HepG2 (cell line): ENCODE measurements around the gene SEMA4B. TPM values are rescaled to one million over a fixed set of nuclear protein-coding genes. Genes with fewer than 3 reads are reported as not detected.
A peak's percentile ranks its signal among the peaks of the same experiment; 100 is the strongest.

Source experiments
- CREM ChIP-seq, 2 experiments: sonication (generic) in 1 of 2; formaldehyde crosslinking in 1 of 2; IDR thresholded peaks; 2 replicates each; pipeline versions ENCODE4 v1.4.0 to v1.6.1; 2016 to 2020; ENCODE audit warnings: antibody characterized with exemption in 1 of 2, mild to moderate bottlenecking in 1 of 2, missing genetic modification reagents in 1 of 2
- DMTF1 ChIP-seq: sonication (generic); formaldehyde crosslinking; IDR thresholded peaks from 2 replicates; pipeline ENCODE4 v1.4.0; 2020; ENCODE audit warnings: mild to moderate bottlenecking, missing genetic modification reagents
- EP300 ChIP-seq, 3 experiments: sonication (generic) in 1 of 3; formaldehyde crosslinking in 1 of 3; IDR thresholded peaks; 2 replicates each; pipeline versions ENCODE4 v1.5.1 to v1.6.1; 2011 to 2020; ENCODE audit warnings: low read depth in 2 of 3, low read length in 2 of 3, borderline replicate concordance in 1 of 3, improper control_type of control experiment in 1 of 3, mild to moderate bottlenecking in 1 of 3, missing genetic modification reagents in 1 of 3, moderate library complexity in 1 of 3
- FOXC1 ChIP-seq: sonication (generic); formaldehyde crosslinking; IDR thresholded peaks from 2 replicates; pipeline ENCODE4 v1.8.0; 2022; ENCODE audit warnings: mild to moderate bottlenecking, missing genetic modification reagents, borderline replicate concordance
- IRF9 ChIP-seq: sonication (generic); formaldehyde crosslinking; IDR thresholded peaks from 2 replicates; pipeline ENCODE4 v1.8.0; 2022; ENCODE audit warnings: missing genetic modification reagents, mild to moderate bottlenecking, borderline replicate concordance
- KAT8 ChIP-seq: IDR thresholded peaks from 2 replicates; pipeline ENCODE4 v1.6.1; 2016; ENCODE audit warnings: missing genetic modification reagents, missing compliant biosample characterization
- MIER2 ChIP-seq: IDR thresholded peaks from 2 replicates; pipeline ENCODE4 v1.6.1; 2016; ENCODE audit warnings: missing biosample characterization, missing genetic modification reagents
- MIER3 ChIP-seq: IDR thresholded peaks from 2 replicates; pipeline ENCODE4 v1.6.1; 2016; ENCODE audit warnings: missing compliant biosample characterization, borderline replicate concordance
- PAXIP1 ChIP-seq: sonication (generic); formaldehyde crosslinking; conservative IDR thresholded peaks from 2 replicates; pipeline ENCODE4 v1.4.0; 2020; ENCODE audit warnings: mild to moderate bottlenecking, missing genetic modification reagents, moderate library complexity
- SP1 ChIP-seq, 2 experiments: fragments of 450-650 bp in 1 of 2; sonication (generic) in 1 of 2; formaldehyde crosslinking in 1 of 2; IDR thresholded peaks; 2 replicates each; pipeline versions ENCODE4 v1.4.0 to v1.6.1; 2016 to 2020; ENCODE audit warnings: missing genetic modification reagents in 1 of 2
- SPEN ChIP-seq: sonication (generic); formaldehyde crosslinking; IDR thresholded peaks from 2 replicates; pipeline ENCODE4 v1.5.1; 2020; ENCODE audit warnings: low read depth, mild to moderate bottlenecking, missing genetic modification reagents
- USF2 ChIP-seq, 2 experiments: sonication (generic) in 1 of 2; formaldehyde crosslinking in 1 of 2; IDR thresholded peaks; 2 replicates each; pipeline versions ENCODE4 v1.5.1 to v1.6.1; 2011 to 2020; ENCODE audit warnings: borderline replicate concordance in 1 of 2, low read depth in 1 of 2, low read length in 1 of 2, mild to moderate bottlenecking in 1 of 2, missing genetic modification reagents in 1 of 2, moderate library complexity in 1 of 2
- ZNF121 ChIP-seq: sonication (generic); formaldehyde crosslinking; IDR thresholded peaks from 2 replicates; pipeline ENCODE4 v1.5.0; 2020; ENCODE audit warnings: mild to moderate bottlenecking, missing genetic modification reagents
- ZNF263 ChIP-seq: sonication (generic); formaldehyde crosslinking; IDR thresholded peaks from 2 replicates; pipeline ENCODE4 v1.4.0; 2020; ENCODE audit warnings: missing genetic modification reagents
- ZNF614 ChIP-seq: IDR thresholded peaks from 2 replicates; pipeline ENCODE4 v1.6.1; 2018; ENCODE audit warnings: missing biosample characterization, missing genetic modification reagents, inconsistent platforms, borderline replicate concordance
- ZSCAN25 ChIP-seq: sonication (generic); formaldehyde crosslinking; IDR thresholded peaks from 2 replicates; pipeline ENCODE4 v1.8.0; 2022; ENCODE audit warnings: mild to moderate bottlenecking, missing genetic modification reagents
- ZZZ3 ChIP-seq: sonication (generic); formaldehyde crosslinking; IDR thresholded peaks from 2 replicates; pipeline ENCODE4 v1.4.0; 2020; ENCODE audit warnings: missing genetic modification reagents, mild to moderate bottlenecking, borderline replicate concordance
- polyA plus RNA-seq, 8 experiments: library from polyadenylated mRNA; depleted of rRNA in 3 of 8; stranded (reverse) in 7 of 8; unstranded in 1 of 8; fragments of >200 nt; fragmentation: Illumina TruSeq in 4 of 8; extraction: Trizol in 4 of 8; gene quantifications; 2 replicates each; pipeline versions ENCODE4 v1.2.1 to v1.2.3, GENCODE V29; 2011 to 2016; ENCODE audit warnings: low read depth in 4 of 8, missing spikeins in 1 of 8, mixed read lengths in 1 of 8; ENCODE audit not compliant: insufficient read depth in 1 of 8
- total RNA-seq, 5 experiments: library from RNA; depleted of rRNA; stranded (reverse); fragments of >200 nt; fragmentation: Illumina TruSeq; extraction: Trizol; gene quantifications; 2 replicates each; pipeline ENCODE4 v1.2.3, GENCODE V29; 2016; ENCODE audit warnings: low read depth in 1 of 5

Gene SEMA4B
- total and polyA plus RNA-seq, 2 of the 13 experiments (the other 11 are each of a cell fraction or from before 2014, with no cell fraction given) = 2.1 to 17.0 TPM

GRCh38 chr15:90160781-90161727 lies 40.1 kb upstream of the SEMA4B start (continued):
- TF ChIP-seq EP300 (IDR thresholded peaks at IDR 0.05; ENCODE audit: low read depth in 2 of 2, low read length in 2 of 2) (peak in 1 of 2 experiments; percentile 26; a peak in 1 of 4 replicates), EP300 (CRISPR knock-in tag; IDR thresholded peaks at IDR 0.05; ENCODE audit: borderline replicate concordance) (no peak), MIER3 (CRISPR knock-in tag) (no peak), USF2 (IDR thresholded peaks at IDR 0.05; ENCODE audit: low read depth, low read length) (no peak), USF2 (CRISPR knock-in tag; IDR thresholded peaks at IDR 0.05; ENCODE audit: borderline replicate concordance) (no peak), ZNF121 (no peak), ZZZ3 (no peak), IRF9 (CRISPR knock-in tag) (no peak), FOXC1 (no peak), ZNF263 (CRISPR knock-in tag) (peak; percentile 73), SPEN (CRISPR knock-in tag) (no peak), PAXIP1 (peak; percentile 54), ZNF614 (CRISPR knock-in tag) (no peak), SP1 (IDR thresholded peaks at IDR 0.05) (no peak), SP1 (CRISPR knock-in tag; IDR thresholded peaks at IDR 0.05) (no peak), KAT8 (CRISPR knock-in tag) (no peak), DMTF1 (CRISPR knock-in tag) (no peak), ZSCAN25 (CRISPR knock-in tag) (no peak), CREM (IDR thresholded peaks at IDR 0.05) (0 out of 2 replicates have a peak, but pooled peaks have one; percentile 4), CREM (CRISPR knock-in tag; IDR thresholded peaks at IDR 0.05) (no peak), MIER2 (CRISPR knock-in tag) (no peak)
